Measurements from ENCODE around the gene HS6ST3. TPM values are rescaled to one million over a fixed set of nuclear protein-coding genes. Genes with fewer than 3 reads are reported as not detected.

The HS6ST3 gene
- total RNA-seq, 4 donors from 2014 or later, result 0.16 to 0.27 TPM; not detected in 2

GRCh38 chr13:96130818-96131340 is 41.0 kb downstream of the HS6ST3 start:
- DNase-seq, result no peak
- H3K27ac ChIP-seq, result no peak overlapping the region
- H3K4me1 ChIP-seq, result no peaks in the 10 kb centered on the region
- intact Hi-C loops (cut with DNase I; ENCODE audit: low total_unique reads), result no loop called here
- no peak overlapping the region for H3K4me3 ChIP-seq
- no peaks in the 10 kb centered on the region for H3K9me3 ChIP-seq
- in situ Hi-C loops (cut with MboI; ENCODE audit: low pct_ligation_motif_present in 1 of 4, low pct_unique_long_range_greater_than_20kb in 1 of 4, low sequenced_read_pairs in 3 of 4), result no loop called here
- WGBS, 2 donors (ENCODE audit: low coverage in 1 of 2), result 50 to 66% methylated on average over 3 of the region's 3 CpGs
- H3K27me3 ChIP-seq, result no peaks in the 10 kb centered on the region
- TF ChIP-seq POLR2A (IDR thresholded peaks at IDR 0.05), result no peak
- TF ChIP-seq CTCF (IDR thresholded peaks at IDR 0.05), result no peak
- TF ChIP-seq EP300 (IDR thresholded peaks at IDR 0.05; ENCODE audit: low read depth), result no peak
- H3K36me3 ChIP-seq, result no peaks in the 10 kb centered on the region

- intact Hi-C loops (cut with DNase I; ENCODE audit: low total_unique reads), result no loop called here
- 47 to 57% methylated on average over 3 of the region's 3 CpGs for WGBS, 2 donors (ENCODE audit: low coverage in 1 of 2)
Measured at GRCh38 chr13:96141032-96141431, 51.1 kb downstream of the HS6ST3 start.

GRCh38 chr13:96159725-96160124 is 69.8 kb downstream of the HS6ST3 start:
- TF ChIP-seq EP300 (IDR thresholded peaks at IDR 0.05; ENCODE audit: low read depth) (no peak), CTCF (IDR thresholded peaks at IDR 0.05) (no peak), POLR2AphosphoS5 (IDR thresholded peaks at IDR 0.05) (no peak), POLR2A (IDR thresholded peaks at IDR 0.05) (no peak)
- Histone ChIP-seq H3K27me3 (no peaks in the 10 kb centered on the region), H3K4me1 (no peaks in the 10 kb centered on the region), H3K27ac (no peak overlapping the region), H3K36me3 (no peaks in the 10 kb centered on the region), H3K4me3 (no peak overlapping the region), H3K9me3 (no peaks in the 10 kb centered on the region)
- WGBS, 2 donors (ENCODE audit: low coverage in 1 of 2), result 80 to 84% methylated on average over 1 to 2 of the region's 2 CpGs
- no peak for DNase-seq
- intact Hi-C loops (cut with DNase I; ENCODE audit: low total_unique reads), result no loop called here
- in situ Hi-C loops (cut with MboI; ENCODE audit: low pct_ligation_motif_present in 1 of 4, low pct_unique_long_range_greater_than_20kb in 1 of 4, low sequenced_read_pairs in 3 of 4), result no loop called here

More at GRCh38 chr13:96141032-96141431, 51.1 kb downstream of the HS6ST3 start:
- H3K4me1 ChIP-seq, result no peaks in the 10 kb centered on the region
- no peak overlapping the region for H3K27ac ChIP-seq
- no peak for TF ChIP-seq POLR2A (IDR thresholded peaks at IDR 0.05)
- peak in 1 of 5 experiments; percentile 10 for TF ChIP-seq CTCF (IDR thresholded peaks at IDR 0.05)
- in situ Hi-C loops (cut with MboI; ENCODE audit: low pct_ligation_motif_present in 1 of 4, low pct_unique_long_range_greater_than_20kb in 1 of 4, low sequenced_read_pairs in 3 of 4), result no loop called here
- no peaks in the 10 kb centered on the region for H3K36me3 ChIP-seq
- H3K27me3 ChIP-seq, result no peaks in the 10 kb centered on the region
- no peak for DNase-seq
- no peak overlapping the region for H3K4me3 ChIP-seq
- no peaks in the 10 kb centered on the region for H3K9me3 ChIP-seq

GRCh38 chr13:96161141-96161540 is 71.2 kb downstream of the HS6ST3 start:
- in situ Hi-C loops (cut with MboI; ENCODE audit: low pct_ligation_motif_present in 1 of 4, low pct_unique_long_range_greater_than_20kb in 1 of 4, low sequenced_read_pairs in 3 of 4) (no loop called here), intact Hi-C loops (cut with DNase I; ENCODE audit: low total_unique reads) (no loop called here)
- no peak overlapping the region for H3K4me3 ChIP-seq
- WGBS, 2 donors (ENCODE audit: low coverage in 1 of 2), result 76 to 85% methylated on average over 3 of the region's 3 CpGs
- TF ChIP-seq POLR2A (IDR thresholded peaks at IDR 0.05) (no peak), EP300 (IDR thresholded peaks at IDR 0.05; ENCODE audit: low read depth) (no peak)
- H3K4me1 ChIP-seq, result no peaks in the 10 kb centered on the region
- H3K27ac ChIP-seq, result no peak overlapping the region
- no peaks in the 10 kb centered on the region for H3K27me3 ChIP-seq
- no peak for DNase-seq
- H3K36me3 ChIP-seq, result no peaks in the 10 kb centered on the region
- no peaks in the 10 kb centered on the region for H3K9me3 ChIP-seq

- Histone ChIP-seq H3K27me3 (no peaks in the 10 kb centered on the region), H3K36me3 (no peaks in the 10 kb centered on the region), H3K4me3 (no peak overlapping the region), H3K9me3 (no peaks in the 10 kb centered on the region), H3K27ac (no peak overlapping the region), H3K4me1 (no peaks in the 10 kb centered on the region)
- no peak for TF ChIP-seq POLR2A (IDR thresholded peaks at IDR 0.05)
- TF ChIP-seq CTCF (IDR thresholded peaks at IDR 0.05), result no peak
- TF ChIP-seq POLR2AphosphoS5 (IDR thresholded peaks at IDR 0.05), result no peak
- no peak for TF ChIP-seq EP300 (IDR thresholded peaks at IDR 0.05; ENCODE audit: low read depth)
- no peak for DNase-seq
- intact Hi-C loops (cut with DNase I; ENCODE audit: low total_unique reads), result no loop called here
- in situ Hi-C loops (cut with MboI; ENCODE audit: low pct_ligation_motif_present in 1 of 4, low pct_unique_long_range_greater_than_20kb in 1 of 4, low sequenced_read_pairs in 3 of 4), result no loop called here
- WGBS, 2 donors (ENCODE audit: low coverage in 1 of 2), result 78 to 89% methylated on average over 1 of the region's 1 CpG
Measured at GRCh38 chr13:96165840-96166239, 75.9 kb downstream of the HS6ST3 start.

Data from transverse colon (tissue), 4 donors.